ENCODE results near the gene GNE.

GNE gene

GRCh38 chr9:36268007-36268427, 9.8 kb upstream of the GNE start:
- DNase-seq (ENCODE audit: low read depth): peak; percentile 71
- no peak for TF ChIP-seq CTCF (conservative IDR thresholded peaks at IDR 0.05; ENCODE audit: control insufficient read depth, insufficient read depth, low read depth, low read length)
- no peak overlapping the region for H3K4me3 ChIP-seq (ENCODE audit: control insufficient read depth, low read depth, low read length)

- H3K4me3 ChIP-seq (ENCODE audit: control insufficient read depth, low read depth, low read length): no peak overlapping the region
- no peak for TF ChIP-seq CTCF (conservative IDR thresholded peaks at IDR 0.05; ENCODE audit: control insufficient read depth, insufficient read depth, low read depth, low read length)
- no peak for DNase-seq (ENCODE audit: low read depth)
Measured at GRCh38 chr9:36264896-36265295, 6.6 kb upstream of the GNE start.

- no peak for DNase-seq (ENCODE audit: low read depth)
- TF ChIP-seq CTCF (conservative IDR thresholded peaks at IDR 0.05; ENCODE audit: control insufficient read depth, insufficient read depth, low read depth, low read length): no peak
- no peak overlapping the region for H3K4me3 ChIP-seq (ENCODE audit: control insufficient read depth, low read depth, low read length)
Measured at GRCh38 chr9:36263683-36264082, 5.4 kb upstream of the GNE start.

GRCh38 chr9:36258996-36259533, 817 bp upstream of the GNE start:
- H3K4me3 ChIP-seq (ENCODE audit: control insufficient read depth, low read depth, low read length): peak overlapping the region; percentile 77
- no peak for TF ChIP-seq CTCF (conservative IDR thresholded peaks at IDR 0.05; ENCODE audit: control insufficient read depth, insufficient read depth, low read depth, low read length)
- DNase-seq (ENCODE audit: low read depth): peak; percentile 31

GRCh38 chr9:36251428-36251827, 6.8 kb downstream of the GNE start:
- no peak for DNase-seq (ENCODE audit: low read depth)
- no peak for TF ChIP-seq CTCF (conservative IDR thresholded peaks at IDR 0.05; ENCODE audit: control insufficient read depth, insufficient read depth, low read depth, low read length)
- H3K4me3 ChIP-seq (ENCODE audit: control insufficient read depth, low read depth, low read length): no peak overlapping the region

GRCh38 chr9:36250079-36250478, 8.2 kb downstream of the GNE start:
- DNase-seq (ENCODE audit: low read depth): no peak
- H3K4me3 ChIP-seq (ENCODE audit: control insufficient read depth, low read depth, low read length): no peak overlapping the region
- TF ChIP-seq CTCF (conservative IDR thresholded peaks at IDR 0.05; ENCODE audit: control insufficient read depth, insufficient read depth, low read depth, low read length): no peak

- DNase-seq (ENCODE audit: low read depth): no peak
- H3K4me3 ChIP-seq (ENCODE audit: control insufficient read depth, low read depth, low read length): no peak overlapping the region
- no peak for TF ChIP-seq CTCF (conservative IDR thresholded peaks at IDR 0.05; ENCODE audit: control insufficient read depth, insufficient read depth, low read depth, low read length)
Measured at GRCh38 chr9:36249189-36249588, 9.1 kb downstream of the GNE start.

All from fibroblast of mammary gland (primary cell).